GM19239 (cell line): Measurements from ENCODE around the gene RASSF10.

Experiments used
- DNase-seq: peaks from one replicate; pipeline ENCODE4 v3.0.0; 2011; ENCODE audit warnings: low spot score; ENCODE audit not compliant: insufficient read length
- FAIRE-seq: peaks from 2 replicates; lab custom pipeline; 2011; peaks lifted over from hg19 to GRCh38; lab: Jason Lieb, UNC

Gene RASSF10

DNA sequence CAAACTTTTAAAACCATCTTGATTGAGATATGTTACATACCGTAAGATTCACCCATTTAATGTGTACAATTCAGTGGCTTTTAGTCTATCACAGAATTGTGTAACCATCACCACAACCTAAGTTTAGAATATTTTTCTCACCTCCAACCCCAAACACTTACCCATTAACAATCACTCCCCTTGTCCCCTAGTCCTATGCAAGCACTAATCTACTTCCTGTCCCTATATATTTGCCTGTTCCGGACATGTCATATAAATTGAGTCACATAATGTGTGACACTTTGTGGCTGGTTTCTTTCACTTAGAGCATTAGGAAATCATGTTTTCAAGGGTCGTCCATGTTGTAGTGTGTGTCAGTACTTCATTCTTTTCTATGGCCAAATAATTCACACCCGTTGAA lies 38.8 kb downstream of the RASSF10 start:
- FAIRE-seq (no peak), DNase-seq (no peak)

DNA sequence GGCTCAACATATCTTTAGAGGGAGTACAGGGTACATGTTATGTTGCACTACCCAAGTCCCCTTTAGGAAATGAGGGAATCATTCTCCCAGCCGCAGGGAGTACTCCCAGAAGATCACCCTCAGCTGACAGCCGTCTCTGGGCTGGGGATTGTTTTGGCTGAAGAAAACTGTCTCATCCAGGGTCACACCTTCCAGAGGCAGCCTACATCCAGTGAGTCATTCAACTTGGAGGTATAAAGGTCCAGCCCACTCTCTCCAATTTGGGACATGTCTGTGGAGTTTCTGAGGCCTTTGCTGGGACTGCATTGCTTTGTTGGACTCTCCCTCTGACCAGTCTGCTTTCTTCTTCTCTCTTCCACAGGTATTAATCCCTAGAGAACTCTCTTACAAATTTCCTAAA lies 42.1 kb downstream of the RASSF10 start:
- FAIRE-seq (no peak), DNase-seq (no peak)

DNA sequence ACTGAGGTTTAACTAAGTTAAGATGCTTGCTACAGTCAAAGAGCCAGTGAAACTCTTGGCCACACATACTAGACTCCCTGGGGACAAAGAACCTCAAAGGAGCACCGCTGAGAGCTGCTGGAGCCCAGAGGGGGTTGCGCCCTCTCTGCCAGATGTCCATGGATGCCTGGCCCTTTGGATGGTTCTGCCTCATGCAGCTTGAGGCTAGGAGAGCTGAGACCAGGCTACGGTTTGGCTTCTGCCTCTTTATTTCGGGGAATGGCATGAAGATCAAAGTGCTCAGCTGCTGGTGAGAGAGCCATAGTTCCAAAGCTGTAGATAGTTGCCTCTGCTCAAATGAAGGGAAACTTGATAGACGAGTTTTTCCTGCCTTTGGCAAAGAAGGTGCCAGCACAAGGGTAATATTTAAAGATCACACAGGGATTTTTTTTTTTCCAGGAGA lies 43.0 kb downstream of the RASSF10 start:
- no peak for DNase-seq

DNA sequence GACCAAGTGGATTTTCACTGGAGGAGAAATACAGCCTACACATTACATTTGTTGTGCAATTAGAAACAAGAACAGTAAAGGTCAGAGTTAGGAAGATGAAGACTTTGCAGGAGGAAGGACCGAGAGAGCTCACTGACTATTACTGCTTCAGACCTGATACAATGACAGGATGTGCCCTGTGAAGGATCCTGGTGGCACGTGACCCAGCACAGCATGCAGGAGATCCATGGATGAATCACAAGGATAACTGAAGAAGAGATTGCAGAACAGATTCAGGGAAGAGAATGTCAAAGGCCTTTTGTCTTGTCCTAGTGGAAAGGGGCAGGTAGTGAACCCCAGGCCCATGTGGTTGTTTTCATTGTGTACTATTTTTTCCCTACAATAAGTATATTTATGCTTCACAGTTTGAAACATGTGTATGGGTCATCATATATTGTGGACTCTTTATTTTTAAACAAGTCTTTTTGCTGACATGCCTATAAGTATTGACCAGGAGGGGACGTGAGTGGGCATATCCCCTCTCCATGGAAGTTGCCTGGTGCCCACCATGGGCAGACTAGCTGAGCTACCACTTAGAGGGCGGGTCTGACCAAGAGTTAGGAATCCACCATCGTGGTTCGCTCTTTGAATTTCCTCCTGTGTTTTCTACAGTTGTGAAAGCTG lies 44.3 kb downstream of the RASSF10 start:
- FAIRE-seq = no peak

More for the DNA sequence above, 43.0 kb downstream of the RASSF10 start:
- FAIRE-seq = no peak

DNA sequence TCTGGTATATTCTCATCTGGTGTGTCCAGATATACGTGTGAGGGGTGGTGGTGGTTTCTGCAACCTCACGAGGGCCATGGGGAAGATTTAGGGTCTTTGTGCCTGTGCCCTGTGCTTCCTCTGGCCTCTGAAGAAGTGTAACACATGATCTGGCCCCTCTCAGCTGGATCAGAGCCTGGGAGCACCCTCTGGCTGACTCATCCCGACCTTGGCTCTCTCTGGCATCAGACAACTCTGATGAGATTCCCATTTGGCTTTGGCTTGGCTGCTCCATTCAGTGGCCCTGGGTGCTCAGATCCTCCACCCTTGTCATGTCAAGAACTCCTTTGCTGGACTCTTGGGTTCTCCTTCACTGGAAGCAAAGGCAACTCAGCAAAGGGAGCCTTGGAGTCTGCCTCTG lies 45.2 kb downstream of the RASSF10 start:
- no peak for DNase-seq
- FAIRE-seq = no peak

More for the DNA sequence above, 44.3 kb downstream of the RASSF10 start:
- no peak for DNase-seq

DNA sequence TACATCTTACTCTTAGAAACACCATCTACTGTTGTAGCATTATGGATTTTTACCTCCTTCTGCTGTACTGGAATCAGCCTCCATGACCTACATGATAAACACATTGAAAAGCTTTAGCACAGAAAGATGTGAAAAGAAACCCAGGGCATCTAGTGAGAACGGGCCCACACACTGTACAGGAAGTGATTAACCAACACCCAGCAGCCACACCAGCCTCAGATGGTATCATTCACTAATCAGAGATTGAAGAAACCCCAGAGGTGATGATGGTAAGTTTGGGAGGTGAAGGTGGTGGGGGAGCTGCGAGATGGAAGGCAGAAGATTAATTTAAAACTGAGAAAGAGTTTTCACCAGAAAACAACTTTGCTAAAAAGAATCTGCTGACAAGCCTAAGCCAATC lies 46.1 kb downstream of the RASSF10 start:
- DNase-seq (no peak), FAIRE-seq (peak; percentile 44)

DNA sequence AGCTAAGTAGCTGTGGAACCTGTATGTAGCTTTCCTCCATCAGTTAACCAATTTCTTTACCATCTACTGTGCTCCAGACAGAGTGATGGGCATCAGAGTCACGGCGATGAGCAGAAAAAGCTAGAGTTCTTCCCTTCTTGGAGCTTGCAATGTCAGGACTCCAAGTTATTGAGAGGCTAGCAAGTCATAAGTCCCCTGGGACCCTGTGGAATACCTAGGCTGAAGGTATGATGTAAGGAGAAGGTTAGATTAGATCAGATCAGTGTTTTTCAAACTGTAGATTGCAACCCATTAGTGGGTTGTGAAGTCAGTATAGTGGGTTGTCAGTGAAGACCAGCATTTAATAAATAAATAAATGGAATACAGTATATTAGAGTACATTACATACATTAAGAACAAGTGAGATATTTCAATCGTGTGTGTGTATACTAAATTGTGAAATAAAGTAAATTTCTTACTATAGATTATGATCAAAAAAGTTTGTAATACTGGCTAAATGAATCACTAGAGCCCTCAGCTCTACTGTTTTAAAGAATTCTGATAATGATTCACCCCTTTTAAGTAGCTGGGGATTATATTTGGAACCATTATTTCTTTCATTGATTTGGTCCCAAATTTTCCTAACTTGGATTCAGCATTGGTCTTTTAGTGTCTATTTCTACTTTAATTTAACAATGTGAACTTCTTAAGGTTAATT lies 52.3 kb downstream of the RASSF10 start:
- FAIRE-seq (no peak), DNase-seq (no peak)
